ENCODE measurements around the gene AFF3. TPM values are rescaled to one million over a fixed set of nuclear protein-coding genes. Genes with fewer than 3 reads are reported as not detected.

Gene AFF3
- total RNA-seq, 1 experiment from 2014 or later, result 0.07 TPM

DNA sequence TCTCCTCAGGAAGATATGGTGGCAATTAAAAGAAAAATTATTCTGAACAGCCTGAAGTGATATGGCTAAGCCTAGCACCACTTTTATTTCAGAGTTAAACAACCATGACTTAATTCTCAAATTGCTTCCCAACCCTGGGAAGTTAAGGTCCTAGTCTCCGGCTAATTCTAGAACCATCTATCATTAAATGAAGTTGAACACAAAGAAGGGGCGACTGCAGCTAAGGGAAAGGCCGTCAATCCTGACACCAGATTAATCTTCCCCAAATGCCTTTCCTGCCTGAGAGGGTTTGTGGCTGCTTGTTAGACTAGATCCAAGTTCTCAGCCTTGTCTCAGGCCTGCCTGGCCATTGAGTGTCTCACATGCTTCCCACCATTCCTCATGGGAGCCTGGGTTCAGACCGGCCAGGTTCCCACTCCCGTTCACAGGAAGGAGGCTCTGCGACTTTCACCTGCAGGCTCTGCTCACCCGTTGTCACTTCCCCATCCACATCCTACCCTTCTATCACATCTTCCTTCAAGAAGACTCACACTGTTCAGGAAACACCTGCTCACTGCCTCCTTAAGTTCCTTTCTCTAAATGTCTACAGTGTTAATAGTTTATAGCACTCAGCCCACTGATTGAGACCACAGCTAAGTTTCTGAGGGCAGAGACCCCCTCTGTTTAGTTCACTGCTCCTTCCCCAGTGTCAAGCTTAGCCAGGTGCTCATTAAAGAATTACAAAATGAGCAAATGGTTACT, 369.6 kb downstream of the AFF3 start:
- Histone ChIP-seq H3K36me3 (replicated peaks; ENCODE audit: control insufficient read depth, insufficient read depth, low read length) (no peaks in the 10 kb centered on the region), H3K4me3 (ENCODE audit: insufficient read depth, low read depth, low read length) (no peak overlapping the region), H3K27me3 (ENCODE audit: control insufficient read depth, insufficient read depth, low read length) (no peaks in the 10 kb centered on the region)
- DNase-seq, result no peak

GRCh38 chr2:99771681-99772333, 370.6 kb downstream of the AFF3 start:
- Histone ChIP-seq H3K27me3 (ENCODE audit: control insufficient read depth, insufficient read depth, low read length) (no peaks in the 10 kb centered on the region), H3K36me3 (replicated peaks; ENCODE audit: control insufficient read depth, insufficient read depth, low read length) (no peaks in the 10 kb centered on the region), H3K4me3 (ENCODE audit: insufficient read depth, low read depth, low read length) (no peak overlapping the region)
- DNase-seq, result no peak

GRCh38 chr2:99770876-99771275, 371.5 kb downstream of the AFF3 start:
- DNase-seq, result no peak
- no peaks in the 10 kb centered on the region for H3K27me3 ChIP-seq (ENCODE audit: control insufficient read depth, insufficient read depth, low read length)
- no peak overlapping the region for H3K4me3 ChIP-seq (ENCODE audit: insufficient read depth, low read depth, low read length)
- no peaks in the 10 kb centered on the region for H3K36me3 ChIP-seq (replicated peaks; ENCODE audit: control insufficient read depth, insufficient read depth, low read length)

- no peaks in the 10 kb centered on the region for H3K27me3 ChIP-seq (ENCODE audit: control insufficient read depth, insufficient read depth, low read length)
- H3K4me3 ChIP-seq (ENCODE audit: insufficient read depth, low read depth, low read length), result no peak overlapping the region
- DNase-seq, result no peak
- no peaks in the 10 kb centered on the region for H3K36me3 ChIP-seq (replicated peaks; ENCODE audit: control insufficient read depth, insufficient read depth, low read length)
These were observed 376.6 kb downstream of the AFF3 start for GRCh38 chr2:99765731-99766318.

DNA sequence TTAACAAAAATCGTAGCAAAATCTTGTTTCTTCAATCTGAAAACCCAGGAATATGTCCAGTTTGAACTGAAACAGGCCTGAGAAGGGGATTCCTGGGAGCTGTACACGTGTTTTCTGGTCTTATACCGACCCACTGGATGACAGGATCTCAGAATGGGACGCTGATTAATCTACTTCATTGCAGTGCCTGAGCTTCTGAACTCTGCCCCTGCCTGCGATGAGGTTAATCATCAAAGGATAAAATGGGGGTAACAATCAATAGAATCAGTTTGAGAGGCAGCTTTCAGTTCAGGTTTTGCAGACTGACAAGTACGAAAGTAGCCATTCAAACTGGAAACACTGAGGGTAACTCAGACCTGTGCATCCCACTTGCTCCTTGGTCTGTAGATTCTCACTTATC, 378.6 kb downstream of the AFF3 start:
- no peak for DNase-seq
- no peaks in the 10 kb centered on the region for H3K36me3 ChIP-seq (replicated peaks; ENCODE audit: control insufficient read depth, insufficient read depth, low read length)
- no peak overlapping the region for H3K4me3 ChIP-seq (ENCODE audit: insufficient read depth, low read depth, low read length)

GRCh38 chr2:99762714-99763113, 379.7 kb downstream of the AFF3 start:
- Histone ChIP-seq H3K4me3 (ENCODE audit: insufficient read depth, low read depth, low read length) (no peak overlapping the region), H3K36me3 (replicated peaks; ENCODE audit: control insufficient read depth, insufficient read depth, low read length) (no peaks in the 10 kb centered on the region), H3K27me3 (ENCODE audit: control insufficient read depth, insufficient read depth, low read length) (no peaks in the 10 kb centered on the region)
- no peak for DNase-seq

More for the DNA sequence above, 378.6 kb downstream of the AFF3 start:
- H3K27me3 ChIP-seq (ENCODE audit: control insufficient read depth, insufficient read depth, low read length), result no peaks in the 10 kb centered on the region

DNA sequence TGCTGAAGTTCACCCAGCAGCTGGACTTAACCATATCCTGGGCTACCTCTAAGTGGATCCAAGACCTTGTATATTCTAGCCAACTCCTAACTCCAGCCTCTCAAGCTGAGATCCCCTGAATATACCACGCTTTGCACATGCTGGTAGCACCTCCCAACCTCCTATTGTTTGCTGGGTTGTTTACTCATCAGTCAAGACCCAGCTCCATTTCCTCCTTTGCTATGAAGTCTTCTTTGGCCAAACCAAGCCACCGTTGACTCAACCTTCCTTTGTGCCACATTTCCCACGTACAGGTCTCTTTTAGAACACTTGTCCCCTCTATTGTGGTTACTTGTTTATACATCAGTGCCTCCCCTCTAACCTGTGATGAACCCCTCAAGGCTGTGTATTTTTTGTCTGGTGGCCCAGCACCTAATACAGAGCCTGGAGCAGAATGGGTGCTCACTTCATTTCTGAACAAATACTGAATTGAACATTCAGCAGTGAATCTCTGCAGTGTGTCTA, 384.7 kb downstream of the AFF3 start:
- Histone ChIP-seq H3K4me3 (ENCODE audit: insufficient read depth, low read depth, low read length) (no peak overlapping the region), H3K36me3 (replicated peaks; ENCODE audit: control insufficient read depth, insufficient read depth, low read length) (no peaks in the 10 kb centered on the region), H3K27me3 (ENCODE audit: control insufficient read depth, insufficient read depth, low read length) (no peaks in the 10 kb centered on the region)
- DNase-seq, result no peak

DNA sequence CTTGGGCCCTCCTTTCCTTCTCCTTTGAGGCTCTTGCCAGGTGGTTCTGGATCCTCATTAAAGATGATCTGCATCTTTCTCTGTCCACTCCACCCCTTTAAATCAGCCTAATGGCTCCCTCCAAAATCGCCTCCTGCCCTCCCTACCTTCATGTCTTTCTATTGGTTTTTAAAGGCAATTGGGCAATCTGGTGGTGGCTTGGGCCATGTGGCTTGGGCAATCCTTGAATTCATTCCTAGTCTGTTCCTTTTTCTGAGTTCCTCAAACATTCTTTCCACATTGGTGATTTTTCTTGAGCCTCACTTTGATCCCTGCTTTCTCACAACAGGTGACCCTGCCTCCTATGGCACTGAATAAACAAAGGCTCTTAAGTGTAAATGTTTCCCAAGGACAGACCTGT, 386.3 kb downstream of the AFF3 start:
- DNase-seq, result no peak
- Histone ChIP-seq H3K36me3 (replicated peaks; ENCODE audit: control insufficient read depth, insufficient read depth, low read length) (no peaks in the 10 kb centered on the region), H3K27me3 (ENCODE audit: control insufficient read depth, insufficient read depth, low read length) (no peaks in the 10 kb centered on the region), H3K4me3 (ENCODE audit: insufficient read depth, low read depth, low read length) (no peak overlapping the region)

- Histone ChIP-seq H3K4me3 (ENCODE audit: insufficient read depth, low read depth, low read length) (no peak overlapping the region), H3K27me3 (ENCODE audit: control insufficient read depth, insufficient read depth, low read length) (no peaks in the 10 kb centered on the region), H3K36me3 (replicated peaks; ENCODE audit: control insufficient read depth, insufficient read depth, low read length) (no peaks in the 10 kb centered on the region)
- DNase-seq, result no peak
These were observed 388.2 kb downstream of the AFF3 start for GRCh38 chr2:99754210-99754609.

DNA sequence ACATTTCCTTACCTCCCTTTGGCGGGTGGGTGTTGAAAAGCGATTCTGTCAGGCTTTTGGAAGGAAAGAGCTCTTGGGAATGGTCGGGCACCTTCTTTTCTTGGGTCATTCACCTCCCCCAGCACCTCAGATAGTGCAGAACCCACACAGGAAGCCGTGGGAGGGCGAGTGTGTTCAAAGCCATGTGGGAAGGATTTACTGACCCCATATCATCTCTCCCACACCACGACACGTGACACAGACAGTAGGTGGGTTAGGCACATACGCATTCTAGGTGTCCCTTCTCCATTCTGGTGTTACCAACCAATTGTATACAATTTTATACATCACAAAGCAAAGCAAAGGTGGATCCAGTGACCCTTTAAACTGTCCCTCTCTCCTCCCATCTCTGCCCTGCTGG, 388.9 kb downstream of the AFF3 start:
- Histone ChIP-seq H3K4me3 (ENCODE audit: insufficient read depth, low read depth, low read length) (no peak overlapping the region), H3K27me3 (ENCODE audit: control insufficient read depth, insufficient read depth, low read length) (no peaks in the 10 kb centered on the region), H3K36me3 (replicated peaks; ENCODE audit: control insufficient read depth, insufficient read depth, low read length) (no peaks in the 10 kb centered on the region)
- no peak for DNase-seq

DNA sequence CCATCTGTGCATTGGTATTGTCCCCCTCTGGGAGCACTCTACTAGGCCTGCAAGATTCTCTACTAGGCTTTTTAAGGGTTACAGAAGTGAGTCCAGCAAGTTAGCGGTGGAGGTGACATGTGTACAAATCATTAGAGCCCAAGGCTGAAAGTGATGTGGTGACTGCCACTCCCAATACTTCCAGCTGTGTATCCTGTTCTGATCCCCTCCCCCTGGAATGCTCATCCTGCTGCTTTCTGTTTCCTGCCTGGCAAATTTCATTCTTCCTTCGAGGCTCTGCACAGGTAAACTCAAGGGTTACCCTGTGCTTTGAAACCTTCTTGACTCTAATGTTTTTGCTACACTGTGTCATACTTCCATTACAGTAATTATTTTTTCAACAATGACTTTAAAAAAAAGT, 394.0 kb downstream of the AFF3 start:
- Histone ChIP-seq H3K36me3 (replicated peaks; ENCODE audit: control insufficient read depth, insufficient read depth, low read length) (no peaks in the 10 kb centered on the region), H3K27me3 (ENCODE audit: control insufficient read depth, insufficient read depth, low read length) (no peaks in the 10 kb centered on the region), H3K4me3 (ENCODE audit: insufficient read depth, low read depth, low read length) (no peak overlapping the region)
- DNase-seq, result no peak

GRCh38 chr2:99747842-99748241, 394.5 kb downstream of the AFF3 start:
- H3K36me3 ChIP-seq (replicated peaks; ENCODE audit: control insufficient read depth, insufficient read depth, low read length), result no peaks in the 10 kb centered on the region
- no peak overlapping the region for H3K4me3 ChIP-seq (ENCODE audit: insufficient read depth, low read depth, low read length)
- DNase-seq, result no peak
- no peaks in the 10 kb centered on the region for H3K27me3 ChIP-seq (ENCODE audit: control insufficient read depth, insufficient read depth, low read length)

GRCh38 chr2:99743146-99743545, 399.2 kb downstream of the AFF3 start:
- no peaks in the 10 kb centered on the region for H3K27me3 ChIP-seq (ENCODE audit: control insufficient read depth, insufficient read depth, low read length)
- DNase-seq, result no peak
- no peak overlapping the region for H3K4me3 ChIP-seq (ENCODE audit: insufficient read depth, low read depth, low read length)

GRCh38 chr2:99737537-99737936, 404.9 kb downstream of the AFF3 start:
- Histone ChIP-seq H3K4me3 (ENCODE audit: insufficient read depth, low read depth, low read length) (no peak overlapping the region), H3K36me3 (replicated peaks; ENCODE audit: control insufficient read depth, insufficient read depth, low read length) (no peaks in the 10 kb centered on the region), H3K27me3 (ENCODE audit: control insufficient read depth, insufficient read depth, low read length) (no peaks in the 10 kb centered on the region)
- no peak for DNase-seq

More at GRCh38 chr2:99743146-99743545, 399.2 kb downstream of the AFF3 start:
- H3K36me3 ChIP-seq (replicated peaks; ENCODE audit: control insufficient read depth, insufficient read depth, low read length), result no peaks in the 10 kb centered on the region

DNA sequence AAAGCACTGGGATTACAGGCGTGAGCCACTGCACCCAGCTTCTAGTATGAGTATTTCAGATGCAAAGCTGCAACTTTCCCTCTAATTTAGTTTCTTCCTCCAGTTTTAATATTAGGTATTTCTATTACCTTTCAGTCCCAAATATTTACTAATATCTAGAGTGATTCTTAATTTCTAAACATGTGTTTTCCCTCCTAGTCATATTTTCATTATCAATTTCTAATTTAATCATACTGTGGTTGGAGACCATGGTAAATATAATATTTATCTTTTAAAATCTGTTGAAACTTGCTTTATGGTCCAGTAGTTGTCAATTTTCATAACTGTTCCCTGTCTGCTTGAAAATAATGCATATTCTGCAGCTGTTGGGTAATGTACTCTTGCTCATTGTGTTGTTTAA, 406.6 kb downstream of the AFF3 start:
- DNase-seq, result no peak
- Histone ChIP-seq H3K4me3 (ENCODE audit: insufficient read depth, low read depth, low read length) (no peak overlapping the region), H3K36me3 (replicated peaks; ENCODE audit: control insufficient read depth, insufficient read depth, low read length) (no peaks in the 10 kb centered on the region)

More for the DNA sequence above, 406.6 kb downstream of the AFF3 start:
- H3K27me3 ChIP-seq (ENCODE audit: control insufficient read depth, insufficient read depth, low read length), result no peaks in the 10 kb centered on the region

All from H7 (cell line).